Measurements from ENCODE around the gene SCO2.
A peak's percentile ranks its signal among the peaks of the same experiment; 100 is the strongest.

SCO2 gene, protein sequence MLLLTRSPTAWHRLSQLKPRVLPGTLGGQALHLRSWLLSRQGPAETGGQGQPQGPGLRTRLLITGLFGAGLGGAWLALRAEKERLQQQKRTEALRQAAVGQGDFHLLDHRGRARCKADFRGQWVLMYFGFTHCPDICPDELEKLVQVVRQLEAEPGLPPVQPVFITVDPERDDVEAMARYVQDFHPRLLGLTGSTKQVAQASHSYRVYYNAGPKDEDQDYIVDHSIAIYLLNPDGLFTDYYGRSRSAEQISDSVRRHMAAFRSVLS

GRCh38 chr22:50525104-50525857 lies at the start of gene SCO2:
Gene SCO2, minus strand, starts transcription at chr22:50525598. Its CDS starts 1,187 bp downstream, at chr22:50524411.
- DNase-seq = peak; percentile 93

DNA sequence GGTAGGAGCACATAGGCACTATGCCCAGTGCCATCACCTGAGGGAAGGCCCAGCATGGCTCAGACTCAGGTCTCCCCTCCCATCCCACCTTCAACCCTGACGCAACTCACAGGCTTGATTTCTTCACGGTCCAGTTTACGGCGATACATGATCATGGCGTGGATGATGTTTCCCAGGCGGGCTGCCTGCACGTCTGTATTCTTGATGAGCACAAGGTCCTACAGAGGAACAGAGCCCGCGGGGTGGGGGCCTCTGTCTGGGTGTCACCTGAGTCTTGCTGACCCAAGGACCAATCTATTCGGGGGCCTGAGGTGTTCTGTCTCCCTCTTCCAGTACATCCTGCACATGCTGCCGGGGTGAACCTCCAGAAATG lies 49.0 kb upstream of the SCO2 start:
- no peak for DNase-seq

- no peak for DNase-seq
Measured at GRCh38 chr22:50573491-50574382, 48.3 kb upstream of the SCO2 start.

DNA sequence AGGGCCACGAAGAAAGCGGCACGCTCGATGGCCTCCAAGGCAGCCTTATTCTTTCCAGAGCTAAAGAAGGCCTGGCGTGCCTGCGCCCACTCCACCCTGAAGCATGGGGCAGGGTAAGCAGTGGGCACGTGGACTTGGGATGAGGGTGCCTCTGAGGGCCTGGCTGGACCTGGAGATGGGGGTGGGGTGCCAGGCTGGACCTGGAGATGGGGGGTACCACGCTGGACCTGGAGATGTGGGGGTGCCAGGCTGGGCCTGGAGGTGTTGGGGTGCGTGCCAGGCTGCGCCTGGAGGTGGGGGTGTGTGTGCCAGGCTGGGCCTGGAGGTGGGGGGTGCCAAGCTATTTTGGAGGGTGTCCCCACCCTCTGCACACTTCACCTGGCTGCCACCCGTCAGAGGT lies 47.6 kb upstream of the SCO2 start:
- no peak for DNase-seq

DNA sequence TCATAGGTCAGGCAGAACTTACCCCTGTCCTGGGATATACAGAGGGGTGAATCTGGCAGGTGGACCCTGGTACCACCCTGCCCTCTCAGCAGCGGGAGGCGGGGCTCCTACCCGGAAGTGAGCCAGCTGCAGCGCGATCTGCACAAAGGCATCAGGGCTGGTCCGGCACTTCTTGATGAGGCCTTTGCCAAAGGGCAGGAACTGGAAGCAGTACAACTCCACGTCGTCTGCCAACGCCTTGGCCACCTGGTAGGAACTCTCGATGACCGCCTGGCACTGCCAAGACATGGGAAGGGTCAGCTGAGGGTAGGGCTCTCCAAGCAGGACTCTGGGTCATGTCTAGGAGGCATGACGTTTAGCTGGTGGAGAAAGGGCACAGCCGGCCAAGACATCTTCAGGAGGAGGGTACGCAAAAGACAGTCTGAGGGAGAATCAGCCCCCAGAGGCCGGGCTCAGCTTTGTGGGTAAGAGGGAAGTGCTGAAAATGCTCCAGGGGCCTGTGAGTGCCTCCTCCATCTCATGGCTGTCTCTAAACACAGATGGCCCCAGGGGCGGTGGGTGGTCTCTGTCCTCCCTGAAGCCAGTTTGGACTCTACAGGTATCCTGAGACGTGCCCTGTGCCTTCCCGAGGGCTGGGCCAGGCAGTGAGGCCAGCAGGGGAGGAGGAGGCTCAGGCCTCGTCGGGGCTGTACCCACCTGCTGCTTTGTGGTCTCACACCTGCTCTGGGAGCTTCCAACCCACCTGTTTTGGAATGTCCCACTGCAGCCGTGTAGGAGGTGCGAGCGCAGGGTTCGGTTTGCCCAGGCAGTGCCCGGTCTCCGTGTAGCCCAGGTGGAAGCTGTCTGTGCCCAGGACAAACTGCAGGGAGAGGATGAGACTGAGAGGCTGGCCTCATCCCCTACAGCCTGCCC lies 46.1 kb upstream of the SCO2 start:
- no peak for DNase-seq

- no peak for DNase-seq
Measured at GRCh38 chr22:50570861-50571260, 45.5 kb upstream of the SCO2 start.

GRCh38 chr22:50569896-50570535 lies 44.6 kb upstream of the SCO2 start:
- DNase-seq = no peak

DNA sequence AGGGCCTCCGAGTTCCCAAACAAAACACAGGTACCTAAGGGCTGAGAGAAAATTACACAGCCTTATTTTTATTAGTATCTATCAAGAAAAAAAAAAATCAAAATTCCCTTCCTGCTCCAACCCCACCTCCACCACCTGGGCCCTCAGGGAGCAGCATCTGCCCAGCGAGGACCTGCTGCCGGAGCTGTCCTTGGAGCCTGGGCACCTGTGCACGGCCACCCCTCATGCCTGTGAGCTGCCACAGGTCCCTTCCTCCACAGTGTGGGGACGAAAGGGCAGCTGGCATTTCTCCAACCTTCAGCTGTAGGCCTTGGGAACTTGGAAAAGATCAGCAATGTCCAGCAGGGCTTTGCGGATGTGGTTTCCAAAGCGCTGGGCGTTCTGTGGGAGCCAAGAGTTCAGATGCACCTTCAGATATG lies 43.7 kb upstream of the SCO2 start:
- no peak for DNase-seq

DNA sequence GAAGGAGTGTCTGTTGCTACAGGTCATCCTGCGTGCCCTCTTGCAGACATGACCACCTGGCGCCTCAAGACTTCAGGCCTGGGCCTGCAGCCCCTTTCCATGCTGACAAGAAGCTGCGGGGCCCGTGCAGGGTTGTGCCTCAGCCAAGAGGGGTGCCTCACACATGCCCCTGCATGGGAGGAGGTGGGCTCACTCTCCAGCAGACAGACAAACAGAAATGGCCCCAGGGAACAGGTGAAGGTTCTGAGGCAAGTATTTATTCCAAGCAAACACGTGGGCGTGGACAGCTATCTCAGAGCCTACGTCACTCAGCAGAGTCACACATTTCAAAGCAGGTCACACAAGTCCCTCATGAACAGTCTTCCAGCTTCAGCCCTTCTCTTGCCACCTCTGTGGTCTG lies 43.2 kb upstream of the SCO2 start:
- DNase-seq = no peak

DNA sequence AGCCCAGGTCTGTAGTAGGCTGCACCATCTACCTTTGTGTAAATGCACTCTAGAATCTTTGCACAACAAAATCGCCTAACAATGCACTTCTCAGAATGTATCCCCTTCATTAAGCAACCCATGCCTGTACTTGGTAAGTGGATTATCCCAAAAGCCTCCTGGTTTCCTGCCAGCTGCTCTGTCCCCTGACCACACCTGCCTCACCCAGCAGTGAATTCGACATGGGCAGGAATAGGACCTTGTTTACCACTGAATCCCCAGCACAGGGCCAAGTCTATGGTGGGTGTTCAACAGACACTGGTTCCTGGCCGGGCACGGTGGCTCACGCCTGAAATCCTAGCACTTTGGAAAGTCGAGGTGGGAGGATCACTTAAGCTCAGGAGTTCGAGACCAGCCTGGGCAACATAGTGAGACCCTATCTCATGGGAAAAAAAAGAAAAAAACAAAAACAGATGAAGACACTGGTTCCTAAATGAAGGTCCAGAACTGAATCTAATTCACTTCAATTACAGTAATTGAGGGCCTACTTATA lies 42.4 kb upstream of the SCO2 start:
- DNase-seq = no peak

DNA sequence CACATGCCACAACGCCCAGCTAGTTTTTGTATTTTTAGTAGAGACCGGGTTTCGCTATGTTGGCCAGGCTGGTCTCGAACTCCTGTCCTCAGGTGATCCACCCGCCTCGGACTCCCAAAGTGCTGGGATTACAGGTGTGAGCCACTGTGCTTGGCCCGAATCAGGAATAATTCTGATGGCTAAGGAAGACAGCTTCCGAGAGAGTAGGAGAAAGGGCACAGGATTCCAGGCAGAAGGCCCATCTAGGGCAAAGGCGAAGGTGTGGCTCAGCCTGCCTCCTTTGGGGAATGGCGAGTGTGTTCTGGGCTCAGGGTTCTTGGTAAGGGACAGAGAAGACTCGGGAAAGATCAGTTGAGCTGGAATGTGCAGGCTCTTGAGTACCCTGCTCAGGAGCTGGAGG lies 38.9 kb upstream of the SCO2 start:
- DNase-seq = no peak

DNA sequence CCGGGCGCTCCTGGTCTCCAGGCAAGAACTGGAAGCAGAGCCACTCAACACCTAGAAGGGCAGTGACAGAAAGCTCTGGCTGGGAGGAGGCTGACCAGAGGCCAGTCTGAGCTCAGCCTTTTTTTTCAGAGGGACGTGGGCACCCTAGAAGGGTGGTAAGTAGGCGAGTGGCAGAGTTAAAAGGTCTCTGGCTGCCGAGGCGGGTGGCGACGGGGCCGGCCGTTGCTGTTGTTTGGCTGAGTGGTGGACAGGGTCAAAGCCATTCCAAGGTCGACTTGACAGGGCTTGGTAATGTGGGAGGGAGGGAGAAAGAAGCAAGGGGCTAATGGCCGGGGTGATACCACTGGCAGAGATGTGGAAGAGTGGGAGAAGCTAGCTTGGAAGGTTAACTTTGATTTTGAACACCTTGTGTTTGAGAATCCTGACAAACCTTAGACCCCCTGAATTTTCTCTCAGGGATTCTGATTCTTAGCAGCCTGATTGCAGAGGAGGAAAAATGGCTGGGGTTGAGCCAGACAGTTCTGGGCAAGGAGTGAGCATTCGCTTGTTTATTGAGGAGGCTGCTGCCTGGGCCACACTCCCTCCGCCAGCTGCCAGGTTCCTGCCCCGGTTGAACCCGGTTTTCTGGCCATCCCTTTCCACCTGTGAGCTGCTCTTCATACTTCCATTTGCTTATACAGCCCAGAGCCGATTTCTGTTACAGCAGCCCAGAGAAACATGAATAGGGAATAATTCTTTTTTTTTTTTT lies 38.2 kb upstream of the SCO2 start:
- DNase-seq = no peak

DNA sequence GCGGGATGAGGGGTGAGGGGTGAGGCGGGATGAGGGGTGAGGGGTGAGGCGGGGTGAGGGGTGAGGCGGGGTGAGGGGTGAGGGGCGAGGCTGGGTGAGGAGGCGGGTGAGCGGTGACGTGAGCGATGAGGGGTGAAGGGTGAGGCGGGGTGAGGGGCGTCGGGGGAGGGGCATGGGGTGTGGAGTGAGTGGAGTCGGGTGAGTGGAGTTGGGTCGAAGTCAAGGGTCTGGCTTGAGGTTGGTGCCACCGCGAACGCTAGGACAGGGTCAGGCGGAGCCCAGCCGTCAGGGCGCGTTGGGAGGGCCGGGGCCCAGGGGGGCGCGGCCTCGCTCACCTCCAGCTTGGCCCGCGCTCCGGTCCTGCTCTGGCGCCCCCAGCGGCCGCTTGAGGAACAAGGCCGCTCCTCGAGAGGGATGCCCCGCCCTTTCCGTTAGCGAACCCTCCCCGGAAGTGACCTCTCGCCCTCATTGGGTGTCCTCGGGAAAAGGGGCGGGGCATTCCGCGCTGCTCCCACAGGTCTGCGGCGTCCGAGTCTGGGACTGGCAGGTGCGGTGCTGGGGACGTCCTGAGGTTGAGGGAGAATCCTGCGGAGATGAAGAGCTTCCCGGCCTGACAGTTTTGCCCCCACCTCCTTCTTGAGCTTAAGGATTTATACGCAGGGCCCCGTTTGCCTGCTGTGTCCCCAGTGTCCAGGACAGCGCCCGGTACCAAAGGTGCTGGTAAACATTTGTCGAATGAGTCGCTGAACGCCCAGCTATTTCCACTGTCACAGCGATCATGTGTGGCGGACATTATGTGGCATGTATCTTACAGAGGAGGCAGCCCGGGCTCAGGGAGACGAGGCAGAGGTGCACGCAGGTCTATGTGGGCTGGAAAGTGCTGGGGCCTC lies 37.4 kb upstream of the SCO2 start, which contains the start of gene SYCE3:
Gene SYCE3, minus strand, starts transcription at position 397 of the 890 bp plus-strand sequence. CDS start 6,514 bp downstream, outside the sequence.
- DNase-seq = peak; percentile 95

DNA sequence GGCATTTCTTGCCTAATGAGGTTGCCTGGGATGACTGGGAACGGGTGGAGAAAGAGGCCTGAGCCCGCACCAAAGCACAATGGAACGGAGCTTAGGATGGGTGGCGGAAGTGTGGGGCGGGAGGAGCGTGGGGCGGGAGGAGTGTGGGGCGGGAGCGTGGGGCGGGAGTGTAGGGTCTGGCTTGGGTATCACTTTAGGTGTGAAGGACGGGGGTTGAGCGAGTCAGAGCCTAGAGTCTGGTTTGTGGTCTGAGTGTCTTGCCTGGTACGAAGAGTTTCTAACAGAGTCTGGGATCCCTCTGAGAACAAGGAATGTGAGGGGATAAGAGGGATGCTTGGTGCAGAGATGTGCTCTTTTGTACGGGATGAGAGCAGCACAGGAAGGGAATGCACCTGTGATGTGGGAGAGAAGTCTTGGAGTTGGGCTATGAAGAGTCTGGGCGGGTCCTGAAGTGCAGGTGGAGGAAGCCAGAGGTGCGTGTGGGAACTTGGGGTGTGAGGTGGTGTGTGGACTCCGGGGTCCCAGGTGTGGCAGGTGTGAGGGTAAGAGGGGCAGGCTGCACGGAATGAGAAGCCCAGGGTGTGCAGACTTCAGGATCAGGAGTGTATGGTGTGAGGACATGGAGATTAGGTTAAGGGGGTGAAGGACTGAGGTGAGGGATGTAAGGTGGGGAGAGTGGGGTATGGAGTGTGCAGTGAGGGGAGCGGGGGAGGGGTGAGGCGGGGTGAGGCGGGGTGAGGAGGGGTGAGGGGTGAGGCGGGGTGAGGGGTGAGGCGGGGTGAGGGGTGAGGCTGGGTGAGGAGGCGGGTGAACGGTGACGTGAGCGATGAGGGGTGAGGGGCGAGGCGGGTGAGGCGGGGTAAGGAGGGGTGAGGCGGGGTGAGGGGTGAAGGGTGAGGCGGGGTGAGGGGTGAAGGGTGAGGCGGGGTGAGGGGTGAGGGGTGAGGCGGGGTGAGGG lies 36.3 kb upstream of the SCO2 start:
- DNase-seq = no peak

- no peak for DNase-seq
Measured at GRCh38 chr22:50560034-50560433, 34.6 kb upstream of the SCO2 start.

- DNase-seq = peak; percentile 54
Measured at GRCh38 chr22:50556703-50557102, 31.3 kb upstream of the SCO2 start.

- no peak for DNase-seq
Measured at GRCh38 chr22:50553310-50553709, 27.9 kb upstream of the SCO2 start.

- no peak for DNase-seq
Measured at GRCh38 chr22:50551160-50551752, 25.9 kb upstream of the SCO2 start.

Data from NCI-H1694 (cell line).